Mesendoderm (in vitro differentiated cells): ENCODE results near the gene ST6GALNAC6.

Source experiments
- DNase-seq: peaks from one replicate; pipeline ENCODE4 v3.0.0; 2013
- H2AK5ac ChIP-seq: 2 replicates; pipeline ENCODE4 v1.6.1; 2013; ENCODE audit warnings: low read length, inconsistent platforms
- H2BK120ac ChIP-seq: 2 replicates; pipeline ENCODE4 v1.6.1; 2013; ENCODE audit warnings: low read depth, mild to moderate bottlenecking, low read length, moderate library complexity, mixed read lengths
- H2BK15ac ChIP-seq: replicated peaks from 2 replicates; pipeline ENCODE4 v1.6.1; 2013; ENCODE audit warnings: low read depth, mild to moderate bottlenecking, moderate library complexity
- H2BK5ac ChIP-seq: 2 replicates; pipeline ENCODE4 v1.6.1; 2013; ENCODE audit warnings: low read length, inconsistent platforms
- H3K18ac ChIP-seq: 2 replicates; pipeline ENCODE4 v1.6.1; 2013; ENCODE audit warnings: mild to moderate bottlenecking, low read length, mixed read lengths
- H3K23ac ChIP-seq: one replicate; pipeline ENCODE4 v1.6.1; 2013; ENCODE audit warnings: low read length
- H3K27ac ChIP-seq: 2 replicates; pipeline ENCODE4 v1.5.1; 2013; ENCODE audit warnings: low read depth, mild to moderate bottlenecking, inconsistent platforms, low read length, moderate library complexity
- H3K27me3 ChIP-seq: 2 replicates; pipeline ENCODE4 v1.6.1; 2013; ENCODE audit warnings: low read length, control low read depth, mild to moderate bottlenecking, inconsistent platforms; ENCODE audit not compliant: insufficient read depth, poor library complexity
- H3K36me3 ChIP-seq: 2 replicates; pipeline ENCODE4 v1.6.1; 2013; ENCODE audit warnings: low read length, inconsistent platforms; ENCODE audit not compliant: control insufficient read depth, insufficient read depth
- H3K4ac ChIP-seq: one replicate; pipeline ENCODE4 v1.6.1; 2013; ENCODE audit warnings: low read depth, mild to moderate bottlenecking, low read length, moderate library complexity
- H3K4me1 ChIP-seq: 2 replicates; pipeline ENCODE4 v1.6.1; 2013; ENCODE audit warnings: low read depth, low read length, inconsistent platforms; ENCODE audit not compliant: control insufficient read depth
- H3K4me2 ChIP-seq: 2 replicates; pipeline ENCODE4 v1.6.1; 2013; ENCODE audit warnings: low read length
- H3K4me3 ChIP-seq: 2 replicates; pipeline ENCODE4 v1.5.1; 2013; ENCODE audit warnings: mild to moderate bottlenecking, low read length
- H3K56ac ChIP-seq: one replicate; pipeline ENCODE4 v1.6.1; 2013; ENCODE audit warnings: low read length
- H3K79me1 ChIP-seq: 2 replicates; pipeline ENCODE4 v1.6.1; 2013; ENCODE audit warnings: low read length, inconsistent platforms
- H3K79me2 ChIP-seq: 2 replicates; pipeline ENCODE4 v1.6.1; 2013; ENCODE audit warnings: mild to moderate bottlenecking, low read length; ENCODE audit not compliant: control insufficient read depth, insufficient read depth
- H3K9ac ChIP-seq: 2 replicates; pipeline ENCODE4 v1.6.1; 2013; ENCODE audit warnings: low read length, inconsistent platforms
- H4K5ac ChIP-seq: one replicate; pipeline ENCODE4 v1.6.1; 2013; ENCODE audit warnings: low read length
- H4K8ac ChIP-seq: one replicate; pipeline ENCODE4 v1.6.1; 2013; ENCODE audit warnings: low read depth, mild to moderate bottlenecking, control low read depth, low read length, moderate library complexity
- WGBS: extraction: QIAGEN DNeasy Blood & Tissue Kit; methylation state at CpG from one replicate; pipeline ENCODE4 v1.1.7; 2013; ENCODE audit warnings: low lambda C conversion rate, missing lambda C conversion rate; ENCODE audit not compliant: insufficient coverage; ENCODE audit errors: extremely low coverage; 5-methylcytosine and 5-hydroxymethylcytosine counted together

ST6GALNAC6 gene

GRCh38 chr9:127921557-127922120, 22.2 kb upstream of the ST6GALNAC6 start:
- H3K4me2 ChIP-seq, result no peak overlapping the region
- no peak overlapping the region for H3K4me3 ChIP-seq
- H2BK120ac ChIP-seq, result no peak overlapping the region
- H3K4me1 ChIP-seq, result no peaks in the 10 kb centered on the region
- no peak overlapping the region for H3K9ac ChIP-seq
- H3K79me2 ChIP-seq, result no peaks in the 10 kb centered on the region
- H3K27me3 ChIP-seq, result no peaks in the 10 kb centered on the region
- no peak overlapping the region for H4K5ac ChIP-seq
- no peak overlapping the region for H3K4ac ChIP-seq
- no peak overlapping the region for H3K18ac ChIP-seq
- peak overlapping the region; percentile 25 for H3K56ac ChIP-seq
- no peak overlapping the region for H4K8ac ChIP-seq
- H3K79me1 ChIP-seq, result no peaks in the 10 kb centered on the region
- H2AK5ac ChIP-seq, result no peak overlapping the region
- no peak overlapping the region for H2BK5ac ChIP-seq
- H3K27ac ChIP-seq, result no peak overlapping the region
- H3K23ac ChIP-seq, result no peak overlapping the region
- no CpG with 5 or more reads among the region's 45 CpGs for WGBS
- H3K36me3 ChIP-seq, result no peaks in the 10 kb centered on the region
- no peak overlapping the region for H2BK15ac ChIP-seq
- DNase-seq, result peak; percentile 32

- no CpG with 5 or more reads among the region's 7 CpGs for WGBS
- Histone ChIP-seq H3K27ac (no peak overlapping the region), H3K23ac (no peak overlapping the region), H2BK120ac (no peak overlapping the region), H3K4ac (no peak overlapping the region), H2BK5ac (no peak overlapping the region), H3K56ac (no peak overlapping the region), H3K4me1 (no peaks in the 10 kb centered on the region), H3K79me2 (no peaks in the 10 kb centered on the region), H3K27me3 (no peaks in the 10 kb centered on the region), H3K9ac (no peak overlapping the region), H3K79me1 (no peaks in the 10 kb centered on the region), H4K8ac (no peak overlapping the region), H4K5ac (no peak overlapping the region), H2AK5ac (no peak overlapping the region), H3K4me2 (no peak overlapping the region), H3K36me3 (no peaks in the 10 kb centered on the region), H3K18ac (no peak overlapping the region), H2BK15ac (no peak overlapping the region), H3K4me3 (no peak overlapping the region)
- no peak for DNase-seq
Measured at GRCh38 chr9:127920794-127921193, 21.4 kb upstream of the ST6GALNAC6 start.

- WGBS, result no CpG with 5 or more reads among the region's 8 CpGs
- Histone ChIP-seq H3K79me1 (no peaks in the 10 kb centered on the region), H4K8ac (no peak overlapping the region), H2BK120ac (no peak overlapping the region), H3K4me1 (no peaks in the 10 kb centered on the region), H2AK5ac (no peak overlapping the region), H3K27me3 (no peaks in the 10 kb centered on the region), H3K18ac (no peak overlapping the region), H3K23ac (no peak overlapping the region), H3K36me3 (no peaks in the 10 kb centered on the region), H4K5ac (no peak overlapping the region), H3K9ac (peak overlapping the region; percentile 9), H2BK5ac (no peak overlapping the region), H3K79me2 (no peaks in the 10 kb centered on the region), H3K4me2 (no peak overlapping the region), H3K4ac (no peak overlapping the region), H3K4me3 (no peak overlapping the region), H2BK15ac (no peak overlapping the region), H3K56ac (no peak overlapping the region), H3K27ac (no peak overlapping the region)
- peak; percentile 81 for DNase-seq
Measured at GRCh38 chr9:127919253-127919815, 19.9 kb upstream of the ST6GALNAC6 start.

GRCh38 chr9:127918183-127919107, 19.0 kb upstream of the ST6GALNAC6 start:
- Histone ChIP-seq H3K4me1 (no peaks in the 10 kb centered on the region), H3K79me1 (no peaks in the 10 kb centered on the region), H4K8ac (no peak overlapping the region), H3K4ac (no peak overlapping the region), H3K23ac (no peak overlapping the region), H3K27ac (no peak overlapping the region), H3K9ac (no peak overlapping the region), H3K79me2 (no peaks in the 10 kb centered on the region), H4K5ac (no peak overlapping the region), H2AK5ac (no peak overlapping the region), H3K36me3 (no peaks in the 10 kb centered on the region), H2BK5ac (no peak overlapping the region), H2BK15ac (no peak overlapping the region), H3K4me2 (no peak overlapping the region), H2BK120ac (no peak overlapping the region), H3K27me3 (no peaks in the 10 kb centered on the region), H3K18ac (no peak overlapping the region), H3K56ac (no peak overlapping the region), H3K4me3 (no peak overlapping the region)
- no CpG with 5 or more reads among the region's 8 CpGs for WGBS
- peak; percentile 65 for DNase-seq

- H3K27me3 ChIP-seq, result no peaks in the 10 kb centered on the region
- no peak overlapping the region for H3K23ac ChIP-seq
- no peak overlapping the region for H2BK120ac ChIP-seq
- H3K79me1 ChIP-seq, result no peaks in the 10 kb centered on the region
- no CpG with 5 or more reads among the region's 6 CpGs for WGBS
- no peak overlapping the region for H3K4me3 ChIP-seq
- H3K4me2 ChIP-seq, result no peak overlapping the region
- H2BK5ac ChIP-seq, result no peak overlapping the region
- no peaks in the 10 kb centered on the region for H3K4me1 ChIP-seq
- no peak overlapping the region for H4K5ac ChIP-seq
- H3K4ac ChIP-seq, result no peak overlapping the region
- no peak overlapping the region for H3K56ac ChIP-seq
- no peak overlapping the region for H3K27ac ChIP-seq
- H2AK5ac ChIP-seq, result no peak overlapping the region
- DNase-seq, result no peak
- H3K36me3 ChIP-seq, result no peaks in the 10 kb centered on the region
- H4K8ac ChIP-seq, result no peak overlapping the region
- H3K18ac ChIP-seq, result no peak overlapping the region
- no peaks in the 10 kb centered on the region for H3K79me2 ChIP-seq
- H3K9ac ChIP-seq, result no peak overlapping the region
- H2BK15ac ChIP-seq, result no peak overlapping the region
Measured at GRCh38 chr9:127917603-127918002, 18.2 kb upstream of the ST6GALNAC6 start.
